HG03280 (cell line): ENCODE data around the gene VWC2L.

Experiments used
- ATAC-seq: cut with Tn5 transposase; IDR thresholded peaks from one replicate; pipeline ENCODE4 v1.9.1; 2021; ENCODE audit warnings: mild to moderate bottlenecking, moderate library complexity; ENCODE audit not compliant: unreplicated experiment

VWC2L gene

GRCh38 chr2:214533541-214533940 is 122.7 kb downstream of the VWC2L start:
- no peak for ATAC-seq

GRCh38 chr2:214536625-214537024 is 125.8 kb downstream of the VWC2L start:
- ATAC-seq = no peak

- no peak for ATAC-seq
These were observed 127.1 kb downstream of the VWC2L start for GRCh38 chr2:214537929-214538328.

GRCh38 chr2:214542295-214542694 is 131.4 kb downstream of the VWC2L start:
- no peak for ATAC-seq

- ATAC-seq = no peak
These were observed 132.0 kb downstream of the VWC2L start for GRCh38 chr2:214542866-214543265.

GRCh38 chr2:214543386-214543955 is 132.6 kb downstream of the VWC2L start:
- no peak for ATAC-seq

- ATAC-seq = no peak
These were observed 135.2 kb downstream of the VWC2L start for GRCh38 chr2:214545898-214546542.

GRCh38 chr2:214547931-214548330 is 137.1 kb downstream of the VWC2L start:
- ATAC-seq = no peak

- no peak for ATAC-seq
These were observed 139.1 kb downstream of the VWC2L start for GRCh38 chr2:214549946-214550345.

- ATAC-seq = no peak
These were observed 139.9 kb downstream of the VWC2L start for GRCh38 chr2:214550786-214551185.

- ATAC-seq = no peak
These were observed 147.0 kb downstream of the VWC2L start for GRCh38 chr2:214557884-214558283.

- ATAC-seq = no peak
These were observed 147.5 kb downstream of the VWC2L start for GRCh38 chr2:214558341-214558740.

GRCh38 chr2:214560176-214560575 is 149.3 kb downstream of the VWC2L start:
- no peak for ATAC-seq

GRCh38 chr2:214560618-214561190 is 149.8 kb downstream of the VWC2L start:
- ATAC-seq = no peak

- no peak for ATAC-seq
These were observed 154.4 kb downstream of the VWC2L start for GRCh38 chr2:214565246-214565645.

GRCh38 chr2:214566457-214566856 is 155.6 kb downstream of the VWC2L start:
- ATAC-seq = no peak

- ATAC-seq = no peak
These were observed 158.7 kb downstream of the VWC2L start for GRCh38 chr2:214569419-214570035.

- no peak for ATAC-seq
These were observed 163.4 kb downstream of the VWC2L start for GRCh38 chr2:214574084-214574781.

GRCh38 chr2:214575030-214575429 is 164.2 kb downstream of the VWC2L start:
- no peak for ATAC-seq

- ATAC-seq = no peak
These were observed 164.6 kb downstream of the VWC2L start for GRCh38 chr2:214575465-214575864.

- ATAC-seq = no peak
These were observed 166.9 kb downstream of the VWC2L start for GRCh38 chr2:214577769-214578168.

- no peak for ATAC-seq
These were observed 167.6 kb downstream of the VWC2L start for GRCh38 chr2:214578442-214578841.
